Fibroblast of upper back skin (primary cell): ENCODE results near the gene KLF3.

Experiments used
- DNase-seq: peaks from one replicate; pipeline ENCODE4 v3.0.0-alpha.2; 2013

KLF3 gene

GRCh38 chr4:38698176-38698575, 34.2 kb downstream of the KLF3 start:
- no peak for DNase-seq

- DNase-seq = no peak
Observed at GRCh38 chr4:38699112-38699511, 35.1 kb downstream of the KLF3 start.

GRCh38 chr4:38703635-38704034, 39.6 kb downstream of the KLF3 start:
- DNase-seq = no peak

GRCh38 chr4:38704622-38705154, 40.7 kb downstream of the KLF3 start:
- no peak for DNase-seq

- DNase-seq = no peak
Observed at GRCh38 chr4:38706301-38706700, 42.3 kb downstream of the KLF3 start.

GRCh38 chr4:38710053-38710452, 46.1 kb downstream of the KLF3 start:
- DNase-seq = peak; percentile 16

GRCh38 chr4:38711066-38711465, 47.1 kb downstream of the KLF3 start:
- DNase-seq = no peak

GRCh38 chr4:38715050-38715449, 51.1 kb downstream of the KLF3 start:
- DNase-seq = peak; percentile 81

- DNase-seq = no peak
Observed at GRCh38 chr4:38716256-38716655, 52.3 kb downstream of the KLF3 start.

- DNase-seq = peak; percentile 41
Observed at GRCh38 chr4:38717604-38718003, 53.6 kb downstream of the KLF3 start.

GRCh38 chr4:38723114-38723513, 59.1 kb downstream of the KLF3 start:
- no peak for DNase-seq

GRCh38 chr4:38723726-38724474, 59.9 kb downstream of the KLF3 start:
- DNase-seq = peak; percentile 62

GRCh38 chr4:38724475-38724808, 60.4 kb downstream of the KLF3 start:
- no peak for DNase-seq

GRCh38 chr4:38728631-38729141, 64.7 kb downstream of the KLF3 start:
- no peak for DNase-seq

GRCh38 chr4:38730493-38730829, 66.5 kb downstream of the KLF3 start:
- DNase-seq = no peak

- peak; percentile 98 for DNase-seq
Observed at GRCh38 chr4:38730830-38731646, 67.0 kb downstream of the KLF3 start.

- no peak for DNase-seq
Observed at GRCh38 chr4:38733663-38734062, 69.7 kb downstream of the KLF3 start.

- DNase-seq = no peak
Observed at GRCh38 chr4:38734446-38734845, 70.4 kb downstream of the KLF3 start.

- DNase-seq = no peak
Observed at GRCh38 chr4:38734911-38735310, 70.9 kb downstream of the KLF3 start.

GRCh38 chr4:38735870-38736269, 71.9 kb downstream of the KLF3 start:
- no peak for DNase-seq

- peak; percentile 49 for DNase-seq
Observed at GRCh38 chr4:38738940-38739803, 75.2 kb downstream of the KLF3 start.

GRCh38 chr4:38740303-38740702, 76.3 kb downstream of the KLF3 start:
- DNase-seq = no peak

GRCh38 chr4:38743866-38744265, 79.9 kb downstream of the KLF3 start:
- peak; percentile 48 for DNase-seq
